NB4 (cell line): Measurements from ENCODE around the gene PRRC1.

Experiments used
- DNase-seq: peaks from one replicate; pipeline ENCODE4 v3.0.0; 2010; ENCODE audit warnings: low read depth
- H3K4me3 ChIP-seq: one replicate; pipeline ENCODE4 v1.5.1; 2011; ENCODE audit warnings: mild to moderate bottlenecking, low read depth, low read length, moderate library complexity
- CTCF ChIP-seq: IDR thresholded peaks from one replicate; pipeline ENCODE4 v1.5.1; 2012; ENCODE audit warnings: low read depth, low read length
- MAX ChIP-seq: IDR thresholded peaks from 2 replicates; pipeline ENCODE4 v1.6.1; 2011; ENCODE audit warnings: low read depth, low read length
- MYC ChIP-seq: IDR thresholded peaks from 2 replicates; pipeline ENCODE4 v1.6.1; 2011; ENCODE audit warnings: low read depth, low read length
- POLR2A ChIP-seq: IDR thresholded peaks from 2 replicates; pipeline ENCODE4 v1.6.1; 2011; ENCODE audit warnings: mild to moderate bottlenecking; ENCODE audit not compliant: insufficient read length; ENCODE audit errors: extremely low read depth

Gene PRRC1

GRCh38 chr5:127562252-127562651, 44.8 kb downstream of the PRRC1 start:
- DNase-seq, result peak; percentile 54
- no peak for TF ChIP-seq POLR2A
- no peak for TF ChIP-seq MYC
- no peak for TF ChIP-seq MAX
- TF ChIP-seq CTCF, result peak; percentile 19
- no peak overlapping the region for H3K4me3 ChIP-seq

GRCh38 chr5:127563136-127563535, 45.7 kb downstream of the PRRC1 start:
- no peak for DNase-seq
- H3K4me3 ChIP-seq, result no peak overlapping the region
- TF ChIP-seq CTCF (no peak), POLR2A (no peak), MAX (no peak), MYC (no peak)

GRCh38 chr5:127564002-127564769, 46.7 kb downstream of the PRRC1 start:
- TF ChIP-seq POLR2A, result no peak
- TF ChIP-seq CTCF, result peak; percentile 67
- H3K4me3 ChIP-seq, result no peak overlapping the region
- peak; percentile 81 for DNase-seq

GRCh38 chr5:127565586-127566270, 48.3 kb downstream of the PRRC1 start:
- no peak for TF ChIP-seq CTCF
- TF ChIP-seq MYC, result no peak
- TF ChIP-seq MAX, result no peak
- no peak for TF ChIP-seq POLR2A
- H3K4me3 ChIP-seq, result no peak overlapping the region

GRCh38 chr5:127567026-127567768, 49.8 kb downstream of the PRRC1 start:
- TF ChIP-seq CTCF (no peak), MYC (peak; percentile 51; the same call in 1 of the 2 replicates)
- H3K4me3 ChIP-seq, result peak overlapping the region; percentile 5
- DNase-seq, result peak; percentile 92

More at GRCh38 chr5:127565586-127566270, 48.3 kb downstream of the PRRC1 start:
- peak; percentile 15 for DNase-seq
